Measurements from ENCODE around the gene CLTB. TPM values are rescaled to one million over a fixed set of nuclear protein-coding genes. Genes with fewer than 3 reads are reported as not detected.
A peak's percentile ranks its signal among the peaks of the same experiment; 100 is the strongest.

CLTB gene
- total and polyA plus RNA-seq, 2 of the 8 experiments (the other 6 are each of a cell fraction or from before 2014, with no cell fraction given), result 25.9 to 34.9 TPM

GRCh38 chr5:176447591-176447977 lies 31.2 kb upstream of the CLTB start (continued):
- TF ChIP-seq JUN (IDR thresholded peaks at IDR 0.05; ENCODE audit: low read depth, low read length) (no peak), SAP30 (IDR thresholded peaks at IDR 0.05; ENCODE audit: insufficient read depth, insufficient replicate concordance, low read length) (no peak), SRF (IDR thresholded peaks at IDR 0.05; ENCODE audit: low read depth, low read length) (no peak), CEBPB (IDR thresholded peaks at IDR 0.05; ENCODE audit: low read depth, low read length) (no peak), TCF12 (IDR thresholded peaks at IDR 0.05; ENCODE audit: low read depth, low read length) (no peak), RAD21 (IDR thresholded peaks at IDR 0.05 in 1 of 2, conservative IDR thresholded peaks at IDR 0.05 in 1 of 2; ENCODE audit: low read depth in 2 of 2, low read length in 2 of 2) (no peak), KDM1A (IDR thresholded peaks at IDR 0.05; ENCODE audit: borderline replicate concordance, low read length) (no peak), JUND (IDR thresholded peaks at IDR 0.05; ENCODE audit: low read length) (no peak), BACH1 (IDR thresholded peaks at IDR 0.05; ENCODE audit: low read length) (no peak), CBX8 (IDR thresholded peaks at IDR 0.05; ENCODE audit: borderline replicate concordance, low read depth, low read length) (no peak), ZNF274 (IDR thresholded peaks at IDR 0.05; ENCODE audit: borderline replicate concordance, extremely low read depth, low read length) (no peak), CBX5 (IDR thresholded peaks at IDR 0.05; ENCODE audit: low read depth, low read length) (no peak), SP1 (IDR thresholded peaks at IDR 0.05; ENCODE audit: low read depth, low read length) (no peak), RXRA (IDR thresholded peaks at IDR 0.05; ENCODE audit: insufficient read depth, low read depth, low read length) (no peak), MAFK (IDR thresholded peaks at IDR 0.05; ENCODE audit: low read depth, low read length) (no peak), HDAC2 (IDR thresholded peaks at IDR 0.05; ENCODE audit: borderline replicate concordance in 1 of 2, low read depth in 2 of 2, low read length in 2 of 2) (0 out of 4 replicates have a peak, but pooled peaks of 1 of the 2 experiments have one; percentile 12), ASH2L (IDR thresholded peaks at IDR 0.05; ENCODE audit: low read length) (no peak), GABPA (IDR thresholded peaks at IDR 0.05; ENCODE audit: borderline replicate concordance, insufficient read depth, low read length) (no peak), EP300 (IDR thresholded peaks at IDR 0.05; ENCODE audit: borderline replicate concordance in 1 of 2, low read depth in 2 of 2, low read length in 2 of 2) (no peak), KDM5A (IDR thresholded peaks at IDR 0.05; ENCODE audit: low read length) (no peak), POLR2A (IDR thresholded peaks at IDR 0.05; ENCODE audit: control extremely low read depth in 1 of 2, low read depth in 2 of 2, low read length in 2 of 2) (peak in 1 of 2 experiments; percentile 76; a peak in 2 of 3 replicates), NANOG (IDR thresholded peaks at IDR 0.05; ENCODE audit: insufficient read depth, low read depth, low read length, poor library complexity, severe bottlenecking) (no peak), ATF2 (IDR thresholded peaks at IDR 0.05; ENCODE audit: low read length) (no peak), SP2 (IDR thresholded peaks at IDR 0.05; ENCODE audit: low read length) (no peak)

Measured in H1 (cell line).